ENCODE data around the gene ADK.

DNA sequence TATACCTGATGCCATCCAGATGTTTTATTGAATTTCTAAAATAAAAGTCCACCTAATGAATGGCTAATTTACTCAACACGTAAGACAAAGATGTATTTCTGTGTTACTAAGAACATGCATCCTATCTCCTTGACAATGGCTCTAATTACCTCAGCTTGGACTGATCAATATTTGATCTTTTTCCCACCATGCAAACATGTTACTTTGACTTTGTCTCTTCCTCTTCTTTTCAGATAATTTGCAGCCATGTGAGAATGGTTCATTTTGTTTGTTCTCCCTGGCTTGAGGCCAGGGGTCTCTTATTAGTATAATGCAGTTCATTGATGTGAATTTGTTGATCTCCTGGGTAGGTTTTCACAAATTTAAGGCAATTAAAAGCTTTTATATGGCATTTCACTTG lies 302.1 kb downstream of the ADK start:
- TF ChIP-seq, protein P1, sequence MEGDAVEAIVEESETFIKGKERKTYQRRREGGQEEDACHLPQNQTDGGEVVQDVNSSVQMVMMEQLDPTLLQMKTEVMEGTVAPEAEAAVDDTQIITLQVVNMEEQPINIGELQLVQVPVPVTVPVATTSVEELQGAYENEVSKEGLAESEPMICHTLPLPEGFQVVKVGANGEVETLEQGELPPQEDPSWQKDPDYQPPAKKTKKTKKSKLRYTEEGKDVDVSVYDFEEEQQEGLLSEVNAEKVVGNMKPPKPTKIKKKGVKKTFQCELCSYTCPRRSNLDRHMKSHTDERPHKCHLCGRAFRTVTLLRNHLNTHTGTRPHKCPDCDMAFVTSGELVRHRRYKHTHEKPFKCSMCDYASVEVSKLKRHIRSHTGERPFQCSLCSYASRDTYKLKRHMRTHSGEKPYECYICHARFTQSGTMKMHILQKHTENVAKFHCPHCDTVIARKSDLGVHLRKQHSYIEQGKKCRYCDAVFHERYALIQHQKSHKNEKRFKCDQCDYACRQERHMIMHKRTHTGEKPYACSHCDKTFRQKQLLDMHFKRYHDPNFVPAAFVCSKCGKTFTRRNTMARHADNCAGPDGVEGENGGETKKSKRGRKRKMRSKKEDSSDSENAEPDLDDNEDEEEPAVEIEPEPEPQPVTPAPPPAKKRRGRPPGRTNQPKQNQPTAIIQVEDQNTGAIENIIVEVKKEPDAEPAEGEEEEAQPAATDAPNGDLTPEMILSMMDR (conservative IDR thresholded peaks at IDR 0.05; ENCODE audit: low read depth in 2 of 2) = no peak
- no peak for TF ChIP-seq POLR2AphosphoS5 (IDR thresholded peaks at IDR 0.05; ENCODE audit: low read depth)
